RWPE1 (cell line): ENCODE data around the gene MBNL1.

Experiments
- CTCF ChIA-PET: fragments of 350-600 bp; sonication (Branson Sonifier 250); formaldehyde crosslinking; extraction: SDS; loops from one replicate; lab custom pipeline; 2021; lab: Yijun Ruan, JAX
- POLR2A ChIA-PET: fragments of 400-600 bp; formaldehyde crosslinking; extraction: SDS; loops from one replicate; lab custom pipeline; 2020; ENCODE audit warnings: antibody characterized with exemption; ENCODE audit not compliant: low non-redundant PET; lab: Yijun Ruan, JAX
- DNase-seq: peaks from one replicate; pipeline ENCODE4 v3.0.0; 2012; ENCODE audit warnings: low spot score
- H3K27ac ChIP-seq: fragments of 450-650 bp; 2 replicates; pipeline ENCODE4 v1.5.1; 2017
- TF ChIP-seq, protein P1 (sequence below): fragments of 450-650 bp; conservative IDR thresholded peaks from 2 replicates; pipeline ENCODE4 v1.5.1; 2017; ENCODE audit warnings: low read depth, mild to moderate bottlenecking

MBNL1 gene

DNA sequence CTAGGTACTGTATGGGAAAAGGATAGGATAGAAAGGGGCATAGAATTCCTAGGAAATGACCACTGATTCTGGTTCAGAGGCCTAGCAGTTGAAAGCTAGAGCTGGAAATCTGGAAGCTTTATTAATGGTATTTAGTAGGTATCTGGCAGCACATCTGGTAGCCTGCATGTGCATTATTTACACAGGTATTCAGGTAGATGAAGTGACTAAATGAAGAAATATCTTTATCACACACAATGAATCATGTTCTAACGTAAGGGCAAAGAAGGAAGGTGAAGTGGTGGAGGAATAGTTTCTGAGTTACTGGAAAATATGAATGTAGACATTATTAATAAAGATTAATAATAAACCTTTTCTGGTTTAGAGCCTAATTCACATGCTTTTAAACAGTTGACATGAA lies 119.9 kb downstream of the MBNL1 start:
- TF ChIP-seq, protein P1, sequence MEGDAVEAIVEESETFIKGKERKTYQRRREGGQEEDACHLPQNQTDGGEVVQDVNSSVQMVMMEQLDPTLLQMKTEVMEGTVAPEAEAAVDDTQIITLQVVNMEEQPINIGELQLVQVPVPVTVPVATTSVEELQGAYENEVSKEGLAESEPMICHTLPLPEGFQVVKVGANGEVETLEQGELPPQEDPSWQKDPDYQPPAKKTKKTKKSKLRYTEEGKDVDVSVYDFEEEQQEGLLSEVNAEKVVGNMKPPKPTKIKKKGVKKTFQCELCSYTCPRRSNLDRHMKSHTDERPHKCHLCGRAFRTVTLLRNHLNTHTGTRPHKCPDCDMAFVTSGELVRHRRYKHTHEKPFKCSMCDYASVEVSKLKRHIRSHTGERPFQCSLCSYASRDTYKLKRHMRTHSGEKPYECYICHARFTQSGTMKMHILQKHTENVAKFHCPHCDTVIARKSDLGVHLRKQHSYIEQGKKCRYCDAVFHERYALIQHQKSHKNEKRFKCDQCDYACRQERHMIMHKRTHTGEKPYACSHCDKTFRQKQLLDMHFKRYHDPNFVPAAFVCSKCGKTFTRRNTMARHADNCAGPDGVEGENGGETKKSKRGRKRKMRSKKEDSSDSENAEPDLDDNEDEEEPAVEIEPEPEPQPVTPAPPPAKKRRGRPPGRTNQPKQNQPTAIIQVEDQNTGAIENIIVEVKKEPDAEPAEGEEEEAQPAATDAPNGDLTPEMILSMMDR, result no peak
- CTCF ChIA-PET, result interaction anchor here (1.1 kb wide), 1 partner anchor 11 kb away, joined by 5 read pairs; no protein-coding TSS in a partner anchor
- POLR2A ChIA-PET, result interaction anchor here (0.8 kb wide), 1 partner anchor 268 kb away, joined by 4 read pairs; no protein-coding TSS in a partner anchor
- no peak overlapping the region for H3K27ac ChIP-seq
- DNase-seq, result peak; percentile 52

DNA sequence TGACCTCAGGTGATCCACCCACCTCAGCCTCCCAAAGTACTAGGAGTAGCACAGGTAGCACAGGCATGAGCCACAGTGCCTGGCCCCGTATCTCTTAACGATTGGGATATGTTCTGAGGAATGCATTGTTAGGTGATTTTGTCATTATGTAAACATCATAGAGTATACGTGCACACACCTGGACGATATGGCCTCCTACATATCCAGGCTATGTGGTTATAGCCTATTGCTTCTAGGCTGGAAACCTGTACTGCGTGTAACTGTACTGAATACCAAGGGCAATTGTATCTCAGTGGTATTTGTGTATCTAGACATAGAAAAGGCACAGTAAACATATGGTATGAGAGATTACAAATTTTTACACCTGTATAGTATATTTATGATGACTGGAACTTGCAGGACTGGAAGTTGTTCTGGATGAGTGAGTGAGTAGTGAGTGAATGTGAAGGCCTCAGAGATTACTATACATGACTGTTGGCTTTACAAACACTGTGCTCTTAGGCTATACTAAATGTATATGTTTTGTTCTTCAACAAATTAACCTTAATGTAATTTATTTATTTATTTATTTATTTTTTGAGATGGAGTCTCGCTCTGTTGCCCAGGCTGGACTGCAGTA lies 120.7 kb downstream of the MBNL1 start:
- no peak for DNase-seq
- POLR2A ChIA-PET, result no interaction called here
- CTCF ChIA-PET, result interaction anchor here (0.6 kb wide), 1 partner anchor 62 kb away, joined by 3 read pairs; no protein-coding TSS in a partner anchor
- TF ChIP-seq, protein P1, result no peak
- no peak overlapping the region for H3K27ac ChIP-seq

DNA sequence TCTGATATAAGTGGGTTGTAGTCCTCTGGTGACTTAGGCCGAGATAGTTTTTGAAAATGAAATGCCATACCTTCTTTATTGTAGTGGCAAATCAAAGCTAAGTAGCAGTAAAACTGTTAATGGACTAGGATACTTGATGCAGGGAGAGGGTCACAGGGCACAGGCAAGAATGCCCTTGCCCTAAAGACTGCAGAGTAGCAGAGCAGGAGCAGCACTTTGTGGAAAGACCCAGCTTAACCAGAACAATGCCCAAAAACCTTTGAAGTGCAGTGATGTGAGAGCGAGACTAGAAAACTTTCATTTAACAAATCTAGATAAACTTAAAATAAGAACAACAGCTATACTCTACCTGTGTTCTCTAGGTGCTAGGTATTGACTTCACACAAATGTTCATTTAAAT lies 121.9 kb downstream of the MBNL1 start:
- H3K27ac ChIP-seq, result no peak overlapping the region
- DNase-seq, result no peak
- CTCF ChIA-PET, result no interaction called here
- TF ChIP-seq, protein P1, result no peak
- POLR2A ChIA-PET, result no interaction called here

DNA sequence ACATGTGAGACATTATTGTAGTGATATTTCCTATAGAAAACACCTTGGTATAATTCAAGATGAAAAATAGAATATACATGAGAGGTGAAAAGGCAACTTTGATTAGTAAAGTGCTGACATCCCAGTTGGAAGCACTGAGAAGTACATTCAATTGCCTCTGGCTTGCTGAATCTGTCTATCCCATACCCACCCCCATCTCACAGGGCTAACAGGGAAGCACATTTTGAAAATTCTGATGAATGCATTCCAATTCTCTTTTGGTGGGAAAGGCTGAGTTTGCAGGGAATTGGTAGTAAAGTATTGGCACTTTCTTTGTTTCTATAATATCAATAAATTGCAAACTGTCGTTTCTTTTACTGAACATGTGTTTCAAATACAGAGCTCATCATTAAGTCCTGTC lies 122.9 kb downstream of the MBNL1 start:
- DNase-seq, result no peak
- TF ChIP-seq, protein P1, result no peak
- POLR2A ChIA-PET, result no interaction called here
- CTCF ChIA-PET, result interaction anchor here (0.6 kb wide), 1 partner anchor 185 kb away, joined by 4 read pairs; no protein-coding TSS in a partner anchor
- H3K27ac ChIP-seq, result no peak overlapping the region

DNA sequence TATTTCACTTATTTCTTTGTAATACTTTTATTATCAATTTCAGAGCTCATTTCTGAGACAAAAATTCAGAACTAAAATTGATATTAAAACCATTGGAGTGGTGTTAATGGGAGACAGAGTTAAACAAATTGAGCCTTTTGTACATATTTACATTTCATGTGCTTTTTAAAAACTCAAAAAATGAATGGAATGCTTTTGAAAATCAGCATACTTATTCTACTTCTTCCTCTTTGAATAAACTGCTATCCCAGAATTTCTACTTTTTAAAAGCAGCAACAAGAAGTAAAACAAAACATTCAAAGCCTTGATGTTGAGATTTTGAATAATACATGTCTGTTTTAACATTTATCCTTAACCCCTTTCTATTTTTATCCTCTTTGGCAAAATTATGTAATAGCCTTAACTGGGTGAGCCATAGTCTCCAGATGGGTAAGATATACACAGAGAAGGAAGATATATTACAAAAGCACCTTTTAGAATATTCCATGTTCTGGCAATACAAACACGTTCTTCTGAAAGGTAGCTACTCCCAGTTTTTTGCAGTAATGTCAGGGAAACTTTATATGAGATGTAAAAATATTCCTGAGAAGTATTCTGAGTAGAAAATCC lies 123.6 kb downstream of the MBNL1 start:
- POLR2A ChIA-PET, result no interaction called here
- TF ChIP-seq, protein P1, result no peak
- no peak for DNase-seq
- H3K27ac ChIP-seq, result no peak overlapping the region
- CTCF ChIA-PET, result no interaction called here

DNA sequence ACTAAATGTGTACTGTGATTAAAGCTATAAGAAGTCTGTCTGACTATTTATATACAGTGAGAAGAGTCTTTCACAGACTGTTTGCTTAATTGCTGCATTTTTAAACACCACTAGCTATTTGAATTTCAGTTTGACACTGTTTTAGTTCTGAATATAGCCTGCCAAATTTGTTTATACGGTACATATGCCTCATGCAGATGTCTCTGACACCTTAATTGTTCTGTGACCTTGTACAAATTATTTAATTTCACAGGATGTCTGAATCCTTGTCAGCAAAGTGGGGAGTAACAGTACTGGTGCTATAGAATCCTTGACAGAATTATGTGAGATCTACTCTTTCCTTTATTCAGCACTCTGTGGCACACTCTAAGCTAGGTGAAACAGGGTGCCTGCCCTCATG lies 125.5 kb downstream of the MBNL1 start:
- no peak overlapping the region for H3K27ac ChIP-seq
- TF ChIP-seq, protein P1, result no peak
- ChIA-PET POLR2A (no interaction called here), CTCF (no interaction called here)
- no peak for DNase-seq
